Measurements from ENCODE around the gene IQSEC3.

IQSEC3 gene

DNA sequence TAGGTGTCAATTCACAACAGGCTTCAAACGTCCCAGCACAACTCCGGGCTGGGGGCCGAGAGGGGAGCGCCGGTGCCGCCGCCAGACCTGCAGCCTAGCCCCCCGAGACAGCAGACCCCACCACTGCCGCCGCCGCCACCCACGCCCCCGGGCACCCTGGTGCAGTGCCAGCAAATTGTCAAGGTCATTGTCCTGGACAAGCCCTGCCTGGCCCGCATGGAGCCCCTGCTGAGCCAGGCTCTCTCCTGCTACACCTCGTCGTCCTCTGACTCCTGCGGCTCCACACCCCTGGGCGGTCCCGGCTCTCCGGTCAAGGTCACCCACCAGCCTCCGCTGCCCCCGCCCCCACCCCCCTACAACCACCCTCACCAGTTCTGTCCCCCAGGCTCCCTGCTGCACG is 108.0 kb downstream of the IQSEC3 start:
- no peak overlapping the region for H3K9ac ChIP-seq (ENCODE audit: low read length)
- 0 out of 2 replicates have a peak, but pooled peaks cover 4% of the 10 kb centered on the region for H3K27me3 ChIP-seq (replicated peaks; ENCODE audit: insufficient read depth, low read length)
- H3K4me3 ChIP-seq (ENCODE audit: low read length), result no peak overlapping the region
- no peaks in the 10 kb centered on the region for H3F3A ChIP-seq (ENCODE audit: insufficient read depth, low read length)
- no peak overlapping the region for H3K4me2 ChIP-seq (ENCODE audit: low read depth, low read length)
- H4K20me1 ChIP-seq (ENCODE audit: insufficient read depth, low read length), result no peaks in the 10 kb centered on the region
- no peaks in the 10 kb centered on the region for H3K79me2 ChIP-seq (ENCODE audit: low read length)
- no peaks in the 10 kb centered on the region for H3K9me2 ChIP-seq (replicated peaks; ENCODE audit: insufficient read depth, low read length)
- no peaks in the 10 kb centered on the region for H3K9me3 ChIP-seq (replicated peaks; ENCODE audit: insufficient read depth, low read length)
- H3K4me1 ChIP-seq (ENCODE audit: low read length), result peaks cover 9% of the 10 kb centered on the region
- no peak overlapping the region for H3K27ac ChIP-seq (ENCODE audit: low read length)
- no peak overlapping the region for H2AFZ ChIP-seq (ENCODE audit: low read length)
- no peak for TF ChIP-seq EZH2 (optimal IDR thresholded peaks at IDR 0.05; ENCODE audit: low read depth, low read length)
- TF ChIP-seq, protein P1, sequence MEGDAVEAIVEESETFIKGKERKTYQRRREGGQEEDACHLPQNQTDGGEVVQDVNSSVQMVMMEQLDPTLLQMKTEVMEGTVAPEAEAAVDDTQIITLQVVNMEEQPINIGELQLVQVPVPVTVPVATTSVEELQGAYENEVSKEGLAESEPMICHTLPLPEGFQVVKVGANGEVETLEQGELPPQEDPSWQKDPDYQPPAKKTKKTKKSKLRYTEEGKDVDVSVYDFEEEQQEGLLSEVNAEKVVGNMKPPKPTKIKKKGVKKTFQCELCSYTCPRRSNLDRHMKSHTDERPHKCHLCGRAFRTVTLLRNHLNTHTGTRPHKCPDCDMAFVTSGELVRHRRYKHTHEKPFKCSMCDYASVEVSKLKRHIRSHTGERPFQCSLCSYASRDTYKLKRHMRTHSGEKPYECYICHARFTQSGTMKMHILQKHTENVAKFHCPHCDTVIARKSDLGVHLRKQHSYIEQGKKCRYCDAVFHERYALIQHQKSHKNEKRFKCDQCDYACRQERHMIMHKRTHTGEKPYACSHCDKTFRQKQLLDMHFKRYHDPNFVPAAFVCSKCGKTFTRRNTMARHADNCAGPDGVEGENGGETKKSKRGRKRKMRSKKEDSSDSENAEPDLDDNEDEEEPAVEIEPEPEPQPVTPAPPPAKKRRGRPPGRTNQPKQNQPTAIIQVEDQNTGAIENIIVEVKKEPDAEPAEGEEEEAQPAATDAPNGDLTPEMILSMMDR (IDR thresholded peaks at IDR 0.05; ENCODE audit: low read length), result no peak
- no peak for TF ChIP-seq EZH2phosphoT487 (IDR thresholded peaks at IDR 0.05; ENCODE audit: low read length)
- no peaks in the 10 kb centered on the region for H3K36me3 ChIP-seq (replicated peaks; ENCODE audit: insufficient read depth, low read length)
- no peak for DNase-seq

DNA sequence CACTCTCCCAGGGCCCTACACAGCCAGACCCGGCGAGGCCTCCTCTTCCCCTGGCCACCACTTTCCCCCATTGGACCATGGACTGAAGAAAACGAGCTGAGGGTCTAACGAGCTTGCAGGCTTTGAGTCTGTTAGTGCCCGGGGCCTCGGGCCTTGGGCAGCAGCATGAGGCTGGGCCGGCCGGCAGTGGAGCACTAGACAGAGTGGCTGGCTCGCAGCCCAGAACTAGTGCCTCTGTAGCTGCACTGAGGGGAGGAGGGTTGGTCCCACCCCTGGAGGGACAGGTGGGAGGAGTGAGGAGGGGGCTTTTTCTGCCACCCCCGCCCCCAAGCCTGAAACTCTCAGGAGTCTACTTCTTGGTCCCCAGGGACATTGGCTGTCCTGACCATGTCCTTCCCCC is 108.7 kb downstream of the IQSEC3 start:
- no peaks in the 10 kb centered on the region for H3K79me2 ChIP-seq (ENCODE audit: low read length)
- no peaks in the 10 kb centered on the region for H3F3A ChIP-seq (ENCODE audit: insufficient read depth, low read length)
- no peak overlapping the region for H3K4me3 ChIP-seq (ENCODE audit: low read length)
- H2AFZ ChIP-seq (ENCODE audit: low read length), result no peak overlapping the region
- DNase-seq, result no peak
- no peak overlapping the region for H3K27ac ChIP-seq (ENCODE audit: low read length)
- H3K9me2 ChIP-seq (replicated peaks; ENCODE audit: insufficient read depth, low read length), result no peaks in the 10 kb centered on the region
- TF ChIP-seq, protein P1 (IDR thresholded peaks at IDR 0.05; ENCODE audit: low read length), result no peak
- no peak for TF ChIP-seq EZH2 (optimal IDR thresholded peaks at IDR 0.05; ENCODE audit: low read depth, low read length)
- TF ChIP-seq EZH2phosphoT487 (IDR thresholded peaks at IDR 0.05; ENCODE audit: low read length), result no peak
- no peak overlapping the region for H3K4me2 ChIP-seq (ENCODE audit: low read depth, low read length)
- no peaks in the 10 kb centered on the region for H3K9me3 ChIP-seq (replicated peaks; ENCODE audit: insufficient read depth, low read length)
- no peaks in the 10 kb centered on the region for H4K20me1 ChIP-seq (ENCODE audit: insufficient read depth, low read length)
- 0 out of 2 replicates have a peak, but pooled peaks cover 4% of the 10 kb centered on the region for H3K27me3 ChIP-seq (replicated peaks; ENCODE audit: insufficient read depth, low read length)
- H3K4me1 ChIP-seq (ENCODE audit: low read length), result peaks cover 14% of the 10 kb centered on the region
- H3K36me3 ChIP-seq (replicated peaks; ENCODE audit: insufficient read depth, low read length), result no peaks in the 10 kb centered on the region
- H3K9ac ChIP-seq (ENCODE audit: low read length), result no peak overlapping the region

DNA sequence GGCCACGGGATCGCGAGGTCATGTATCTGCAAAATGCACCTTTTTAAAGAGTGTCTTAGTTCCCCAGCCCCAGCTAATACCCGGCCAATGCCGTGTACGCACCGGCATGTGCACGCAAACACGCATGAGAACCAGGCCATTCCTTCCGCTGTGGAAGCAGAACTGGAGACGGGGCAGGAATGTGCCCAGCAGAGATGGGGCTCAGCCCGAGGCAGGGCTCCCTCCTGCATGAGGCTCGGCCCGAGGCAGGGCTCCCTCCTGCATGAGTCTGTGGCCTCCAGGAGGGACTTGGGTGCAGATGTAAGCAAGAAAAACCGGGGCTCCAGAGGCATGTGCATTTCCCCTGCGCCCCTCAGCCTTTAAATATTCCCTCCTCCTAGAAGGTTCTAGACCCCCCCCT is 109.2 kb downstream of the IQSEC3 start:
- Histone ChIP-seq H3K4me2 (ENCODE audit: low read depth, low read length) (no peak overlapping the region), H3K9ac (ENCODE audit: low read length) (no peak overlapping the region), H3K9me3 (replicated peaks; ENCODE audit: insufficient read depth, low read length) (no peaks in the 10 kb centered on the region), H2AFZ (ENCODE audit: low read length) (no peak overlapping the region), H3F3A (ENCODE audit: insufficient read depth, low read length) (no peaks in the 10 kb centered on the region), H3K9me2 (replicated peaks; ENCODE audit: insufficient read depth, low read length) (no peaks in the 10 kb centered on the region), H3K4me1 (ENCODE audit: low read length) (peaks cover 19% of the 10 kb centered on the region), H3K4me3 (ENCODE audit: low read length) (no peak overlapping the region), H3K36me3 (replicated peaks; ENCODE audit: insufficient read depth, low read length) (no peaks in the 10 kb centered on the region), H4K20me1 (ENCODE audit: insufficient read depth, low read length) (no peaks in the 10 kb centered on the region), H3K79me2 (ENCODE audit: low read length) (no peaks in the 10 kb centered on the region), H3K27ac (ENCODE audit: low read length) (no peak overlapping the region), H3K27me3 (replicated peaks; ENCODE audit: insufficient read depth, low read length) (0 out of 2 replicates have a peak, but pooled peaks cover 4% of the 10 kb centered on the region)
- TF ChIP-seq, protein P1 (IDR thresholded peaks at IDR 0.05; ENCODE audit: low read length), result no peak
- TF ChIP-seq EZH2 (optimal IDR thresholded peaks at IDR 0.05; ENCODE audit: low read depth, low read length) (no peak), EZH2phosphoT487 (IDR thresholded peaks at IDR 0.05; ENCODE audit: low read length) (no peak)
- no peak for DNase-seq
